HG03460 (cell line): ENCODE data around the gene KIF7.
"Not testable (repeated sequence)": the region's sequence is repeated elsewhere in the genome, so short reads cannot be mapped to it uniquely, and the experiment has no call there.

Experiments used
- ATAC-seq: cut with Tn5 transposase; IDR thresholded peaks from one replicate; pipeline ENCODE4 v1.9.1; 2021; ENCODE audit not compliant: unreplicated experiment

The KIF7 gene

DNA sequence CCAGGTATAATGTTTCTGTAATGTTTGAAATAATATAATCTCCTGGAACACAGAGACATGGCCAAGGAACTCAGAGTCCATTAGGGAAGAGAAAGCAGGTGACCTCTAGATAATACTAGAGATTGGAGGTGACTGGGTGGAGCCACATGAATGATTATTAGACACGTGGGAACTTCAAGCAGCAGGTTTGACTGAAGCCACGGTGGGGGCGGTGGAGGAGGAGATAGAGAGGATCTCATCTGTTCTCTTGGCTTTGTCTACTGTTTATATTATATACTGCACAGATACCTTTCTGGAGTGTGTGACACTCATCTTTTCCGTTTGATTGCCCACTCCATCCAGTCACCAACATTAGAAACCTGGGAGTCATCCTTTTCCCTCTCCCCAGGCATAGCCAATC lies 33.7 kb downstream of the KIF7 start:
- no peak for ATAC-seq

DNA sequence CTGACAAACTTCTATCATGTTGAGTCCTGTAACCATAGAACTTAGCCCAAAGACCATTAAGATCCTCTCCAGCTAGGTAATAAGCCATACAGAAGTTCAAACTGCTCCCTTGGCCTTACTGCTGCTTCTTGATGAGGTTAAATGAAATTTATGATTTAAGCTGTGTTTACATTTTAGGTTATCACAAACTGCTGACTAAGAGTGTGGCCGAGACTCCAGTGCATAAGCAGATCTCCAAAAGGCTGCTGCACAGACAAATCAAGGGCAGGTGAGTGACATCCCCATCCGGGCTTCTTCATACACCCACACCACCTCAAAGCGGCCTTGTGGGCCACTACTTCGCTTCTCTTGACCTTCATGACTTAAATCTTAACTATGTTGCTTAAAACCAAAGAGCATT lies 39.0 kb downstream of the KIF7 start:
- no peak for ATAC-seq

DNA sequence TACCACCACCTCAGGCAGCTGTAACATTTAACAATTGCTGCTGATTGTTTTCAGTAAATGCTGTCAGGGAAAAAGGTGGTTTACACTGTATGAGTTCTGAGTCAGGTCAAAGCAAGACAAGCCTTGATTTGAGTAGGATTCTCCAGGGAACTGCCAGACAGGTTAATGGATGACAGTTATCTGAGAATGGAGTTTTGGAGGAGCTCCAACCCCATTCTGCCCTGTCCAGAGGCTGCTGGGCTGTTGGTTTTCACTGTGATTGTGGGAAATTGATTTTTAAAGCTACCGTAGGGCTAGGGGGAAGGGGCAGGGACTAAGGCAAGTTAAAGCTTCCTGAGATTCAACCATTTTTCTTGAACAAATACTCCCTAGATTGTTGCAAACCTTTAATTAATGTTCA lies 40.1 kb downstream of the KIF7 start:
- no peak for ATAC-seq

DNA sequence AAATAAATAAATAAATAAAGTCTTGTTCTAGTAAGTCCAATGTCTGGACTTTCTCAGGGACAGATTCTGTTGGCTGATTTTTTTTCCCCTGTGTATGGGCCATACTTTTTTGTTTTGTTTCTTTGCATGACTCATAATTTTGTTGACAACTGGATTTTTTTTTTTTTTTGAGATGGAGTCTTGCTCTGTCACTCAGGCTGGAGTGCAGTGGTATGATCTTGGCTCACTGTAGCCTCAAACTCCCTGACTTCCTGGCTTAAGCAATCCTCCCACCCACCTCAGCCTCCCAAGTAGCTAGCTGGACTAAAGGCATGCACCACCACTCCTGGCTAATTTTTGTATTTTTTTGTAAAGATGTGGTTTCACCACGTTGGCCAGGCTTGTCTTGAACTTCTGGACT lies 41.1 kb downstream of the KIF7 start:
- no peak for ATAC-seq

DNA sequence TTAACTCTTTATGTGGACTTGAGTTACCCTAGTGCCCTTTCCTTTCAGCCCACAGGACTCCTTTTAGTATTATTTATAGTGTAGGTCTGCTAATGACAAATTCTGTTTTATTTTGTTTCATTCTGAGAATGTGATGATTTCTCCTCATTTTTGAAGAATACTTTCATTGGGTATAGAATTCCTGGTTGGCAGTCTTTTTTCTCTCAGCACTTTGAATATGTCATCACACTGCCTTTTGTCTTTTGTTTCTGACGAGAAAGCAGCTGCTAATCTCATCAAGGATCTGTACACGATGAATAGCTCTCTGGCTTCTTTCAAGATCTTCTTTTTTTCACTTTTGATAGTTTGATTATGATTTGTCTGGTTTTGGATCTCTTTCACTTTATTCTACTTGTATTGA lies 42.2 kb downstream of the KIF7 start:
- ATAC-seq: no peak

DNA sequence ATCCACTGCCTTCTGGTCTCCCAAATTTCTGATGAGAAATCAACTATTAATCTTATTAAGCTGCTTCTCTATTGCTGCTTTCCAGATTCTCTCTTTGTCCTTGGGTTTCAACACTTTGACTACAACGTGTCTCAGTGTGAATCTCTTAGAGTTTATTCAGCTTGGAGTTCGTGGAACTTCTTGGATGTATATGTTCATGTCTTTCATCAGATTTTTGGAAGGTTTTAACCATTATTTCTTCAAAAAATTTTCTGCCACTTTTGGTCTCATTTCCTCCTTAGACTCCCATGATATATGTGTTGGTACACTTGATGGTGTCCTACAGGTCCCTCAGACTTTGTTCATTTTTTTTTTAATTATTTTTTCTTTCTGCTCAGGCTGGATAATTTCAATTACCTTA lies 44.0 kb downstream of the KIF7 start:
- no peak for ATAC-seq

DNA sequence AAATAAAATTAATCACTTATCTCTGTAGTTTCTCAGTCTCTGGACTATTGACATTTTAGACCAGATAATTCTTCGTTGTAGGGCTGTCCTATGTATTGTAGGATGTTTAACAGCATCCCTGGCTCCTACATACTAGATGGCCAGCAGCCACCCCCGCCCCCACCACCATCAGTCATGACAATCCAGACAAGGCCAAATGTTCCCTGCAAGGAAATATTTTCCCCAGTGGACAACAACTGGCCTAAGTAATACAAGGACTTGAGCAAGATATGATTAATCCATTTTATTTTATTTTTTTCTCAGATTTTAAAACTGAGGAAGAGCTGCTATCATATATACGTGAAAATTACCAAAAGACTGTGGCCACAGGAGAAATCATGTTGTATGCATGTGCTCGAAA lies 56.2 kb downstream of the KIF7 start:
- ATAC-seq: no peak

DNA sequence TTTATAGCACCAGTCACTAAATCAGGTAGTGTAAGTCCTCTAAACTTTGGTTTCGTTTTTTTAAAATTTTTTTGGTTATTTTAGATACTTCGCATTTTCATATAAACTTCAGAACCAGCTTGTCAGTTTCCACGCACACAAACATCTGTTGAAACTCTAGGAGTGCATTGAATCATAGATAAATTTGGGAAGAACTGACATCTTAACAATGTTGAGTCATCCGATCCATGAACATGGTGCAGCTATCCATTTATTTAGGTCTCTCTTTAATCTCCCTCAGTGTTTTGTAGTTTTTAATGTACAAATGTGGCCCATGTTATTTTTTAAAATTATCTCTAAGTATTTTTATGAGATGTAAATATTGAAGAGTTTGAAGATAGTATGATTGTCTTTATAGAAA lies 62.2 kb downstream of the KIF7 start:
- ATAC-seq: no peak

DNA sequence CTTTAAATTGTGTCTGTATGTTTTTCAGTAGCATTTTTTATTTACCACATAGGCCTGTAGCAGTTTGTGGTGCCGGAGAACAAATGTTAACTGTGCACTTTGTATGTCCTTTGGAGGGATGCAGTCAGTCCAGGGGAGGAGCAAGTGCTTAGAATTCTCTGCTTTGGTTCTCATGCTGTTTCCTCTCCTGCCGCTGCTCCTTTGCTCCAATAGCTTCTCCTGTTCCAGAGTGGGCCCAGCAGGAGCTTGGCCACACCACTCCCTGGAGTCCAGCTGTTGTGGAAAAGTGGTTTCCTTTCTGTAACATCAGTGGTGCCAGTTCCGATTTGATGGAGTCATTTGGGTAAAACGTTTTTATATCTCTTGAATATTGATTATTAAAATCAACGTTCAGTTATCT lies 63.4 kb downstream of the KIF7 start:
- ATAC-seq: no peak

DNA sequence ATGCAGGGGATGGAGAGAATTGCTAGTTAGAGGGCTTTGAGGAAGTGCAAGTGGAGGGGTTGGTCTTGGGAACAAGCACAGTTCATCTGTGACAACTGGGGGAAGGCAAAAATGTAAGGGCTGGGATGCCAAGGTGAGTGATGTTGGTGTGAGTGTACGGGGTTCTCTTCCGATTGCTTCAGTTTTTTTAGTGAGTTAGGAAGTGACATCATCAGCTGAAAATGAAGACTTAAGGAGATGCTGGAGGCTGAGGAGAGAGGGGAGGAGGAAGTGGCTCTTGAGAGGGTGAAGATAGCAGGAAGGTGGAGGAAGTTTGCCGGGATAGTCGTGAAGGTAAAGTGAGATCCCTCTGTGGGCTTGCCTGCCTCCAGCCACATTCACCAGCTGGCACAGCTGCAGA lies 67.3 kb downstream of the KIF7 start:
- no peak for ATAC-seq

DNA sequence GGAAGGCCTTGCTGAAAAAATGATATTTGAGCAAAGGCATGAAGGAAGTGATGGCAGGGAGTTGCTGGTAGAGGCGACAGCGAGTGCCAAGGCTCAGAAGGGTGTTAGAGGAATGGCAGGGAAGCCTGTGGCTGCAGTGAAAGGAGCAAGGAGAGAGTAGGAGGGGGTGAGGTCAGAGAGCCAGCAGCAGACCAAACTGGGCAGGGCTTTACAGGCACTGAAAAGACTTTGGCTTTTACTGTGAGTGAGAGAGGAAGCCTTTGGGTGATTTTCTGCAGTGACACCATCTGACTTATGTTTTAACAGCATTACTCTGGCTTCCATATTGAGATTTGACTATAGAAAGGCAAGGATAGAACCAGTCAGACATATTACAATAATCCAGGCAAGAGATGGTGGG lies 68.6 kb downstream of the KIF7 start:
- no peak for ATAC-seq

DNA sequence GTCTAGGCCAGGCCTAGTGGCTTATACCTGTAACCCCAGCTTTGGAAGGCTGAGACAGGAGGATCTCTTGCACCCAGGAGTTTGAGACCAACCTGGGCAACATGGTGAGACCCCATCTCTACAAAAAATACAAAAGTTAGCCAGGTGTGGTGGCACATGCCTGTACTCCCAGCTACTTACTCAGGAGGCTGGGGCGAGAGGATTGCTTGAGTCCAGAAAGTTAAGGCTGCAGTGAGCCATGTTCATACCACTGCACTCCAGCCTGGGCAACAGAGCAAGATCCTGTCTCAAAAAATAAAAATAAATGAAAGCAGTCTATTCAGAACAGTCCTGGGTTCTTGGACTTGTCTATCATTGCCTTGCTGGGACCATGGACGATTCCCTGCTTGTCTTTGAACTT lies 74.5 kb downstream of the KIF7 start:
- ATAC-seq: not testable (repeated sequence)

DNA sequence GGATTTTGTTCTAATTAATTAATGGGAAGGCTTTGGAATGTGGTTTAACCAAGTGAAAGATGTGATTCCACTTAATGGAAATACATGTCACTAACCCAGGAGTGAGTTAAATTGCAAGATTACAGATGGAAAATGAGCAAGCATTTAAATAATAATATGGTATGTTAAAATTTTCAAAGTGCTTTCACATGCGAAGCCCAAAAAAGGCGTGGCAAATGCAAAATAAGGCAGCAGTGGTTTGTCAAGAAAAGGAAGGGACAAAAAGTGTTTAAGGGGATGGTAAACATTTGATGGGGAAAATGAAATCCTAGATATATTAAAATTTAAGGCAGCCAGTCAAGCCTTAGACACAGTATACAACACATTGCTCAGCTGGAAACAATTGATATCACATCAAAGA lies 77.1 kb downstream of the KIF7 start:
- ATAC-seq: no peak
